Transverse colon (tissue), 4 donors: ENCODE data around the gene BBX.

Experiments
- CTCF ChIP-seq, 5 experiments: fragments of 200-600 bp in 3 of 5; fragments of 450-650 bp in 2 of 5; sonication (generic) in 3 of 5; IDR thresholded peaks; 1 replicate in 2 of 5; 2 replicates in 3 of 5; pipeline ENCODE4 v1.5.1; 2016 to 2017; ENCODE audit warnings: antibody characterized with exemption in 5 of 5, inconsistent platforms in 3 of 5, mild to moderate bottlenecking in 2 of 5, moderate library complexity in 1 of 5
- EP300 ChIP-seq: sonication (generic); formaldehyde crosslinking; IDR thresholded peaks from one replicate; pipeline ENCODE4 v1.6.1; 2017; ENCODE audit warnings: antibody characterized with exemption, low read depth
- POLR2A ChIP-seq: fragments of 450-650 bp; IDR thresholded peaks from one replicate; pipeline ENCODE4 v1.6.1; 2016; ENCODE audit warnings: antibody characterized with exemption, mild to moderate bottlenecking, moderate library complexity
- POLR2AphosphoS5 ChIP-seq, 3 donors: sonication (generic); formaldehyde crosslinking; IDR thresholded peaks; one replicate each; pipeline ENCODE4 v1.6.1; 2016; ENCODE audit warnings: antibody characterized with exemption in 3 of 3

GRCh38 chr3:107476462-107476861, 46.3 kb upstream of the BBX start:
- TF ChIP-seq CTCF (IDR thresholded peaks at IDR 0.05), result no peak
- no peak for TF ChIP-seq POLR2A
- TF ChIP-seq POLR2AphosphoS5 (IDR thresholded peaks at IDR 0.05), result no peak
- no peak for TF ChIP-seq EP300
